ENCODE data around the gene GSC. TPM values are rescaled to one million over a fixed set of nuclear protein-coding genes. Genes with fewer than 3 reads are reported as not detected.
"Not testable (repeated sequence)": the region's sequence is repeated elsewhere in the genome, so short reads cannot be mapped to it uniquely, and the experiment has no call there.

Gene GSC
- not detected for total RNA-seq

DNA sequence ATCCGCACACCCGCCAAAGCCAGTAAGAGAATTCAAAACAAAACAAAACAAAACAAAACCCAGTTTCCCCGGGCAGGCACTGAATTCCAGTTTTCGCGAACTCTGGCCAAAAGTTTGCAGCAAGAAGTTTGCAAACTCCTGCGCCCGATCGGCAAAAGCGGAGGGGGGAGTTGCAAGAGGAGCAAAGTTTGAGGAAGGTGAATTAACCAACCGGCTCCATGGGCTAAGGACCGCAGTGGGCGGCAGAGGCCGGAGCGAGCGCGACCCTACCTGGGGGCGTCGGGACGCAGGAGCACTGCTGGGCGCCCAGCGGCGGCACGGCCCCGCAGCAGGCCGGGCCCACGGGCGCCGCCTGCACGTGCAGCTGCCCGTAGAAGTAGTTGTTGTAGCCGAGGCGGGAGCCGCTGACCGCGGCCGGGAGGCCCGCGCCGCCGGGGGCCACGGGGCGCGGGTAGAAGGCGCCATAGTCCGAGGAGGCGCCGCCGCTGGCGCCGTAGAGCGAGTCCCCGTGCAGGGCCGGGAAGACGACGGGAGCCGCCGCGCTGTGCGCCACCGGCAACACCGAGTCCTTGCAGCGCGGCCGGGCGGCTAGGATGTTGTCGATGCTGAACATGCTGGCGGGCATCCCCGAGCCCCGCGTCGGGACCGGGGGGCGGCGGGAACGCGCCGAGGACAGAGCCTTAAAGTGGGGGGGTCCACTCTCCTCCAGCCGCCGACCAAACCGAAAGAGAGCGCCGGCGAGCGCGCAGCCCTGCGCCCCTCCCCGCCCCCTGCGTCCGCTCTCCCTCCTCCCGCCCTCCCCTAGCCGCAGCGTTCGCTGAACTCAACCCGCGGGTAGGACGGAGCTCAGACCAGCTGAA lies at the start of gene GSC:
Gene GSC, minus strand, starts transcription at position 723 of the 860 bp plus-strand sequence. Its CDS starts 98 bp downstream, at position 625.
- DNase-seq (ENCODE audit: low spot score), result no peak

DNA sequence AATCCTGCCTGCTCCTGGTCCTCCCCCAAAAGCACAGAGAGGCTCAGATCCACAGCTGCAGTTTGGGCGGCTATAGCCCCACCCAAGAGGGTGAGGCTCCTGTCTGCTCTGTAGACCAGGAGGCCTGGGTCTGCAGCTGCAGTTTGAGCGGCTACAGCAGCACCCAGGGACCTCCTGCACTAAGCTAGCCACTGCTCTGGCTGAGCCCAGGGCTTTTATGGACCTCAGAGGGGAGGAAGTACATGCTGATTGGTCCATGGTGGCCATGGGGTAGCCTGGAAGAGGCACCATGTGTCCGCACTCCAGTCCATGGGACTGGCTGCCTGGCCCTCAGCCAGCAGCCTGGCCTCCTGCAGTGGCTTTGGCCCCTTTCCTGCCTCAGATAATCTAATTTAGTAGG lies 49.6 kb upstream of the GSC start:
- DNase-seq (ENCODE audit: low spot score), result no peak

DNA sequence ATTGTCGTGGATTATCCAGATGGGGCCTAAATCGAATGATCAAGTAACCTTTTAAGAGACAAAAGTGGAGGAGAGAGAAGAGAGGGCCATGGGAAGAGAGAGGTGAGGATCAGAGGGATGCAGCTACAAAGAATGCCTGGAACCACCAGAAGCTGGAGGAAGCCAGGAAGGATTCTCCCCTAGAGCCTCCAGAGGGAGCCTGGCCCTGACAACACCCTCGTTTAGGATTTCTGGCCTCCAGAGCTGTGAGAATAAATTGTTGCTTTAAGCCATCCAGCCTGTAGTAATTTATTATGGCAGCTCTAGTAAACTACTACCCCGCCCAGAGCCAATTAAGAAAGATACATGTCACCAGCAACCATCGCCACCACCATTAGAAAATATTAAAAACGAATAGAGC lies 46.2 kb upstream of the GSC start:
- no peak for DNase-seq (ENCODE audit: low spot score)

DNA sequence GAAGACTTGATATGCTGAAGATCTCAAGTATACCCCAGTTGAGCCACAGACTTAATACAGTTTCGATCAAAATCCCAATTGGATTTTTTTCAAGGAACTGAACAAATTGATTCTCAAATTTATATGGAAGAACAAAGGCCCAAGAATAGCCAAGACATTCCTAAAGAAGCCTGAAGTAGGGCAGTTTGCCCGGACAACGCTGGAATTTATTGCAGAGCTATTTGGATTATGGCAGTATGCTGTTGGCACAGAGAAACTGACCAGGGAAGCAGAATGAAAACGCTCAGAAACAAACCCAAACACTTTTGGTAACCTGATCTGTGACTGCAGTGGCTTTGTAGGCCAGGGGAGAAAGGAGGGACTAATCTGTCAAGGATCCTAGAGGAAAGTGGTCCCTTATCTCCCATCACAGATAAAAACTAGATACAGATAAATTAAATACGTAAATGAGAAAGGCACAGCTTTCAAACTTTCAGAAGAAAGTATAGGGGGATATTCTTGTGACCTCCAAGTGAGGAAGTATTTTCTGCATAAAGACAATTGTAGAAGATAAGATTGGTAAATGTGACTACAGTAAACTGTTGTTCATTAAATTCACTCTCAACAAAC lies 35.9 kb upstream of the GSC start:
- DNase-seq (ENCODE audit: low spot score), result peak; percentile 69

DNA sequence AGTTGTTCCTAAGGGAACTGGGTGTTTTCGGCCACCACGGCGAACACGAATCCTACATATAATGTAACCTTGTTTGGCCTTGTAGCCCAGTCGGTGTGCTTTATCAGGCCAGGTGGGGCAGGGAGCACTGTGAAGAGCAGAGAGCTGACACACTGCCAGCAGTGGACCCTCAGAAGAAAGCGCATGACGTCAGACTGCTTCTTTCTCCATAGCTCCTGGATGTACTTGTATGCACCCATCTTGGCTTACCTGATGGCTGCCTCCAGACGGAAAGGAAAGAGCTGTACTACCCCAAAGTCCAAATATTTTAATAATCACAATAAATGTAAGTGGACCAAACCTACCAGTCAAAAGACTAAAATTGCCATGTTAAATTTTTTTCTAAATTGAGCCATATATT lies 31.3 kb upstream of the GSC start:
- no peak for DNase-seq (ENCODE audit: low spot score)

DNA sequence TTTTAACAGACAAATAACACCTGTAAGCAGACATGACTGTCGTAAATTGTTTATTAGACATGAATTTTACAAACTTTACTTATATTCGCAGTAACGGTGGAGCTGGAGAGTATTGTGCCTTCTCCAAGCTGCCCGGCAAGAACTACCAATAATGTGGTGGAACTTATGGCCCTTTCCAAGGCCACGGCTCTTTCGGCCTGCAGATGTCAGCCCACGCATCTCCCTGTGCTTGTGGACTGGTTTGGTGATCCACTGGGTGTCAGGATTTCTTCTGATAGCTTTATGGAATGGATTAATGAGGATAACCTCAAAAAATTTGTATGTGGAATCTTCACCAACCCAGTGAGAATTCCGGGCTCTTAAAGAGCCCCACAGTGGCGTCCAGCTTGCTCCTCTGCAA lies 30.9 kb upstream of the GSC start:
- not testable (repeated sequence) for DNase-seq (ENCODE audit: low spot score)

DNA sequence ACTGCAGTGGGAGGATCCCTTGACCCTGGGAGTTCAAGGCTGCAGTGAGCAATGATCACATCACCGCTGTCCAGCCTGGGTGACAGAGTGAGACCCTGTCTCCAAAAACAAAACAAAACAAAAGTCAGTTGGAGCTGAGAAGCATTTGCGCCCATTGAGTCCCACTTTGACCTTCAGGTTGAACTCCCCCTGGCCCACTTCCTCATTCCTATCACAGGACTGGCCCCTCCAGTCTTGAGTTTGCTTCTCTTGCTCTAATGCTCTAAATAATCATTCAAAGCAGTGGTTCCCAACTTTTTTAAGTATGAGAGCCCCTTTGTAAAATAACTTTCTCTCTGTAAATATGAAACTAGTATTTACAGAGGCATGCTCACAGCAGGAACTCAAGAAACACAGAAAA lies 28.0 kb upstream of the GSC start:
- DNase-seq (ENCODE audit: low spot score), result no peak

DNA sequence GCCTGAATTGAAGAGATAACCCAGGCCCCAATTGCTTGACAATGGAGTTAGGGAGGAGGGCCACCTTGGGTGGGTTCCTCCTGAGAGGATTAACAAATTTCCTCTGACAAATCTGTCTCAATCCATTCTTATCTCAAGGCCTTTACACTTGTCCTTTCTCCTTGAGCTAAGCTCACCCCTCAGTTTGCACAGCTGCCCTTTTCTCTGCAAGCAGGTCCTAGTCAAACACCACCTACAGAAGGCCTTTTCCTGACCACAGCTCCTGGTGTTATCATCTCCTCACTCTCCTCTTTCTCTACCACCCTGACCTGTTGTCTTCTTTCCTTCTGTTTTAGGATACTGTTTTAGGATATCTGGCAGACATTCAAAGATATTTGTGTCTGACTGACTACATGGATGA lies 26.4 kb upstream of the GSC start:
- no peak for DNase-seq (ENCODE audit: low spot score)

DNA sequence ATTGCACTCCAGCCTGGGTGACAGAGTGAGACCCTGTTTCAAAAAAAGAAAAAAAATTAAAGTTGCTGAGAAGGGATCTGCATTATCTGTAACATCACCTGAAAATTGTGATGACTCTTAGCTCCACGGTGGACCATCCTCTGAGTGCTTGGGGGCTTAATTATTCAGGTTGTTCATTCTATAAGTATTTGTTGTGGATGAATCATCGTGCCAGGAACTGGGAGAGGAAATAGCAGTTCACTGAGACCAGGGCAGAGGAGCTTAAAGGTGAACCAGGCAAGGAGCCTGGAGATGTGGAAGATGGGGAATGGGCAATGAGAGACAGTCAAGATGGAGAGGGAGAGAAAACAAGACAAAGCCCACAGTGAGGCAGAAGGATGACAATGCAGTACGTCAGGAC lies 25.5 kb upstream of the GSC start:
- DNase-seq (ENCODE audit: low spot score), result no peak

DNA sequence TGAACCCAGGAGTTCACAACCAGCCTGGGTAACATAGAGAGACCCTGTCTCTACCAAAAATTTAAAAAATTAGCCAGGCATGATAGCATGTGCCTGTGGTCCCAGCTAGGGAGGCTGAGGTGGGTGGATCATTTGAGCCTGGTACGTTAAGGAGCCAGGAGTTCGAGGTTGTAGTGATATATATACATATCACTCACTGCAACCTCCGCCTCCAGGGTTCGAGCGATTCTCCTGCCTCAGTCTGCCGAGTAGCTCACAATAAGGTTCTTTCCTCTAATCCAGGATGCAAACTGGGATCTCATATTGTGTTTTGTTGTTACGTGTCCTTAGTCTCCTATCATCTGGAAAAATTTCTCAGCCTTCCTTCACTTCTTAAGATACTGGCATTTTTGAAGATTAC lies 24.0 kb upstream of the GSC start:
- no peak for DNase-seq (ENCODE audit: low spot score)

DNA sequence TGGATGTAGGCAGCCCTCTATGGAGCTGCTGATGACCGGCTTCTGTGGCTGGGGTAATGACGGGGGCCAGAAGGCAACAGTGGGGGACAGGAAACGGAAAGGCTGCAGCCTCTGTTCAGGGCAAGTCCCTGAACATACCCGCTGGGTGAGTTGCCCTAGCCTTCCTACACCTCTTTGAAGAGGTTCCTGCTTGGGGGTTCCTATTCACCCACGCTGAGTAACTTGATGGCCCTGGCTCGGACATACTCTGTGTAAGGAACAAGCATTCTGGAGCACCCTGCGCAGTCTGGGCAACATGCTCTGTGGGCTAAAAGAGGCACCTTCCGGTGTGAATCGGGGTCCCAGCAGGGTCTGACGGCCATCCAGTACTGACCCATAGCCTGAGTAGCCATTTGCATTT lies 17.7 kb upstream of the GSC start:
- no peak for DNase-seq (ENCODE audit: low spot score)

DNA sequence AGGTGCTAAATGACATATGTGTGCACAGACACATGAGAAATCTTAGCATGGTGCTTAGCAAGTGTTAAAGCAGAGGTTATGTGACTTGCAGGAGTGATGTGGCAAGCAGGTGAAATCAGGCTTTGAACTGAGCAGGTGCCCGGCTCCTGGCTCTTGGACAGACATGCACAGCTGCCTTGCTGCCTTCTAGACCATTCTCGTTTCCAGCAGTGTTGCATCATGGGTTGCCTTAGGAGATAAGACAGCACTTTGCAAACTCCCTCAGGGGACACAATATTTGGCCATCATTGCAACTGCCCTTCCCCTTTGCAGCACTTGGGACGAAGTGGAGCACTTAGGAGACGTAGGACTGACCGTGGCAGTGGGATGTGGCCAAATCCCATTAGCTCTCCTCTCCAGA lies 17.2 kb upstream of the GSC start:
- no peak for DNase-seq (ENCODE audit: low spot score)

DNA sequence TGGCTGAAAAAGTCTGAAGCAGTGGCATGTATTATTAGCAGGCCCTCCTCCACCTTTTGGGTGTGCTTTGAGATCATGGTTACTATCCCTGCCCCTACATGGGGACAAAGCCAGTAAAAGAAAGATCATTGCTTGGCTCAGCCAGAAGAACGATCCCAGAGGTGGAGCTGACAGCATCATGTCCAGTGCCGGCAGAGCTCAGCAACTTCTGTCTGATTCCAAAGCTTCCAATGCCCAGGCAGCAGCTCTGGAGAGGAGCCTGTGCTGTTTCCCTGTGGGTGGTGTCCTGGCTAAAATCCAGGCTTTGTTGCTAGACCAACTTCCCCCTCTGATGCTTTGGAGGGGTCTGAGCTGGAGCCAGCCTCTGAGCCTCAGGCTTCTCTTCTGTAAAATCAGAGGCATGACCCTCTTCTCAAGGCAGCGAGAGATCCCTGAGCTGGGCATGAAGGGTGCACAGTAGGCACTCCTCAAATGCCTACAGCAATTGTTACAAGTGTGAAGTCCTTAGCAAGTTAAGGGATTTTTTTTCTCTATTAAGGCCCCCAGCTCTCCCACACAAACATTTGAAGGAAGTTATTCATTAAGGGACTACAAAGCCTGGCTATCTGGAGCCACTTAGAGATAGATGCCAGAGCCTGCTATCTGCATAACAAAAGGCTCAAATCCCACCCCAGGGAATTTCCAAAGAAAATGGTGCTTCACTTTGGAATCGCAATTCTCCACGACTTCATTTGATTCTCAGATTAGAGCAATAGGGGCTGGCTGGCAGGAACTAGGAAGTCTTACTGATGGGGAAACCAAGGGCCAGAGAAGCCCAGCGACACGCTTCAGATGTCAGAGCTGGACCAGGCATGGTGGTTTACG lies 10.9 kb upstream of the GSC start:
- DNase-seq (ENCODE audit: low spot score), result no peak

DNA sequence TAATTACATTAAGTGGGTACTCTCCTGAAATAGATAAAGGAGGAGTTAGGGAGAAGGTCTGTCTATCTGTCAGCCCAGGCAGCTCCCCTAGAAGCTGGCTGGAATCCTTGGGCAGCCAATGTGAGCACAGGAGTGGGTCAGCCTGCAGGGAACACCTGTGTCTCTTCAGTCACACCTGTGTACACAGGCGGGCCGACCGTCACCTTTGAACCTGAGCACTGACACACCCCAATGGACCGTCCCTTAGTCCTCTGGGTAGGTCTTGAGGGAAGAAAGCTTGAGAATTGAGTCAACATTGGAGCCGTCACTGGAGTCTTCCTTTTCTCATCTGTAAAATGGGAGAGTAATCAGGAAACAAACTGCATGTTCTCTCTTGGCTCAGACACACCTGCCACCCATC lies 9.8 kb upstream of the GSC start:
- no peak for DNase-seq (ENCODE audit: low spot score)

DNA sequence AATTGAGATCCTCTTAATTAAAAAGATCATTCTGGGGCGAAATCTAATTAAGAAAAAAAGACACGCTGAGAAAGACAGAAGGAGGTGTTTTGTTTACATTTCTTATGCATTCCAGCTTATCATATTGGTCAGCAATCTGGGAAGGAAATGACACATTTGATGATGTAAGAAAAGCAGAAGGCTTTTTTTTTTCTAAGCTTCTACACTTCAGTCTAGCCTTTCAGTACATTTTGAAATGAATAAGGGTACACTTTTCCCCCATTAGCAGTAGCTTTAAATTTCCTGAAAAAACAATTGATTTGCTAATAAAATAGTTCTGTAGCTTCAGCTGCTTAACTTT lies 5.9 kb upstream of the GSC start:
- DNase-seq (ENCODE audit: low spot score), result no peak

DNA sequence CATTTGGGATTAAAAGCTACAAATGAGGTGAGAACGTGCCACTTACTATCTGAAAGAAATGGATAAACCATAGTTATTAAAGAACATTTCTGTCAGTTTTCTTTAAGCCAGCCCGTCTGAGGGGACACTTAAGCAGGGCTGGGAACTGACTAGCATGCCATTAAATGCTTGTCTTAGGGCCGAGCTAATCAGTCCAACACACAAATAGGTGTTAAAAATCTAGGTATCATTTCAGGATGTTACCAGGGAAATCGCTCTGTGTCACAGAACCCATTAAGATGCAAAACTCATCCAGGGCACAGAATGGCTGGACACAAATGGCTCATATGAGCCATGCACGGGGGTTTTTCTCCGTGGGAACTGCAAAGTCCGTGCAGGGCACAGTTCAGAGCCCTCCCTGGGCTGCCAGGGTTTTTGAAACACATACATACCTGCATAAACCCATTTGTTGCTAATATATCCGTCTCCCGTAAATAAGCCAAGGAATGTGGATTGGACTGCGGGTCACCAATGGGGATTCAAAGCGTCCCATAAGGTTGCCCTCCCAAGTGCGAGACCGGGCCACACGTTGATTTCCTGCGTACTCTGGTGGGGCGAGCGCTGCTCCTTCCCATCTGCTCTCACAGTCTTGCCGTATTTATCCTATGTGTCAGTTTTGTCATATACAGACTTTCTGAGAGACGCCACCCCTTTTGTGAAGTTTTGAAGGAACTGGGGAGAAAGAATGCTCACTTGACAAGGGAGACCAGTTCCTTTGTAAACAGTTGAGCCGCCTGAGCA lies 5.4 kb upstream of the GSC start:
- DNase-seq (ENCODE audit: low spot score), result no peak

DNA sequence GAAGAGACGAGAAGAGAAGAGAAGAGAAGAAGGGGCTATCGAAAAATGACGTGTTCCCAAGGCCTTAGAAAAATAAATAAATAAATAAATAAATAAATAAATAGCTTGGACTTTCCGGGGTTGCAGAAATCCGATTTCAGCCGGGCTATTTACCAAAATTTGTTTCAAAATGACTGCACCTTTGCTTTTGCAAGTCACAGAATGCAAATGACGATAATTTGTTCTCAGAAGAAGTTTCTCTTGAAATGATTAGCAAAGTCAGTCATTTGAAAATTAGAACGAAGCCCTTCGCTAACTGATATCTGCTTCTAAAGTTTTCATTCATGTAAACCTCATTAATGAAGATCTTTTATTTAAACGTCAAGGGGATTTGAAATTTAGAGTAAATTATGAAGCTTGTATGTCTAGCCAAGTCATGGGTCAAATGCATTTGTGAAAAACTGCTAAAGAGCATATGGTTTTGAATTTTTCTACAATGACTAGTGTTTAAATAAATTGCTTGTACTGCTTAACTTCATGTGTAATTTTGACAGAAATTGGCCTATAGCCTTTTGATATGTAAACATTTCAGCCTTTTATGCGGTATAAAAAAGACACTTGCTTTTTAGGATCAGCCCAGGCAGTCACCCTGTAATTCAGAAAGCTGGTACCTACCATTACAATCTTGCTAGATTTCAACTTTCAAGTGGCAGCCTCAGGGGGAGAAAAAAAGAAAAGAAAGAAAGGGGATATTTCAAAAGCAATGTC lies 4.6 kb upstream of the GSC start:
- DNase-seq (ENCODE audit: low spot score), result no peak

DNA sequence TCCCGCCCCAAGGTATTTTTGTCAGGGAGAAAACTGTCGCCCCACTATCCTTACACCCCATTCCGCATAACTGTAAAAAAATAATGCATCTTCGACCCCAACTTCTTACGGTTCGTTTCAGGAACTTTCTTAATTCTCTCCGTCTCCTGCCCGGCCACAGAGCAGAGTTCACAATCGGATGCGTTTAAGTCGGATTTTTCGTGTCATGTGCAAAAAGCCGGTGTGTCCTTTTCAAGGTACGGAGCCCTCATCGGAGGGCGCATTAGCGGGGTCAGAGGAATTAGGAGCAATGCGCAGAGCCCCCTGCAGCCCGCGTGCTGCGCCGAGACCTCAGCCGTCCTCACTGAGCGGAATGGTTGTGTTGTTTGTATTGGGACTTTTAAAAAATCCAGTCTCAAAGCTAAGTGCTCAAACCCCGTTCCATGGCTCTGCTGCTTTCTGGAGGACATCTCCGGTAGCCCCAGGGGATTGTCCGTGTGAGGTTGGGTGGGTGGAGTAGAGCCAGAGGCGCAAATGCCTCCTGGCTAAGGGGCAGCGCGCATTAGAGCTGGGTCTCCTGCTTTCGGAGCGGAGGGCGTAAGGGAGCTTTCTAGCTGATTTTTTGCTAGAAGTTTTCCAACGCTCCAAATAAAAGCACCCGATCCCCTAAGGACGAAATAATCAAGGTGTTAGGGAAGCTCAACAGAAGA lies 3.9 kb upstream of the GSC start:
- no peak for DNase-seq (ENCODE audit: low spot score)

DNA sequence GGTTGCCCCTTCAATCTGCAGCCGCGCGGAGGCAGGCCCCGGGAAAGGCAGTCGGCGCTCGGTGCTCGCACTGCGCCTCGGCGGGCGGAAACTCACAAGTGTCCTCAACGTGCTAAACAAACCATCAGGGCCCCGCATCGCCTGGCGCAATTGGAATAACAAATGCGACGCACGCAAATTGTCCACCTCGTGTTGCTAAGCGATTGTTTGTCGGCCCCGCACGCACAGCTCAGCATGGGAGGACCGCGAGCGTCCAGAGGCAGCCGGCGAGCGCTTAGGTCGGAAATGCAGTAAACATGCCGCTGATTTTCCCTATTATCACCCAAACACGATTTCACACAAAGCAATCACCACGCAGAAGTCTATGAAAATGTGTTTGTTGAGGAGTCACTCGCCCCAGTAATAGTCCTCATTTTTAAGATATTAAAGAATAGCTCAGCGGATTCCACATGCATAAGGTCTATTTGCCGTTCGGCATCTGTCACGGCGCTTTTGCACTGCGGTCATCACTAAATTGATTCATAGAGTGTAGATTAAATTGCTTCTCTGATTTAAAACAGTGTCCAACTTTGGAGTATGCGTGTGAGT lies 3.2 kb upstream of the GSC start:
- no peak for DNase-seq (ENCODE audit: low spot score)

DNA sequence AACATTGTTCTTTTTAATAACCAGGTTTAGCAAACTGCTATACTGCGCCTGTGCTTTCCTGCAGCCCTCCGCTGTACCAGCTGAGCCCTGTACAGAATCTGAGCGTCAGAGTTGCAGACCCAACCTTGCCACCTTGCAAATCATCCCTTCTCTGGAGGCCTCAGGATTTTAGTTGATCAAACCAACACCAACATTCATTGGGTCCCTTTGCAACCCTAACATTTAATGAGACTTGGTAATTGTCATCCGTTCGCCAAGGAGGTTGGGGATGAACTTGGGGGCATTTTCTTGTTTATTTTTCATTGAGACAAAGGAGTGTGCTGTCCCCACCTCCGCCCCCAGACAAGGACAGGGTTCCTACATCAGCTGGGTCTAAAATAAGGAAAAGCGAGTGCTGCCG lies 2.6 kb upstream of the GSC start:
- no peak for DNase-seq (ENCODE audit: low spot score)

All from ureter (tissue), 1 donor.